H1 (cell line): ENCODE measurements around the gene ZNF771.

Experiments
- BACH1 ChIP-seq: IDR thresholded peaks from 2 replicates; pipeline ENCODE4 v1.6.1; 2012; ENCODE audit warnings: low read length, improper control_type of control experiment
- CEBPB ChIP-seq: IDR thresholded peaks from 2 replicates; pipeline ENCODE4 v1.6.1; 2012; ENCODE audit warnings: low read depth, low read length
- EZH2 ChIP-seq: fragments of 200-600 bp; sonication (generic); IDR thresholded peaks from 2 replicates; pipeline ENCODE4 v1.7.1; 2012; ENCODE audit warnings: low read depth, mild to moderate bottlenecking, moderate library complexity, low read length, inconsistent platforms; ENCODE audit not compliant: severe bottlenecking
- JUN ChIP-seq: IDR thresholded peaks from 2 replicates; pipeline ENCODE4 v1.6.1; 2011; ENCODE audit warnings: low read depth, mild to moderate bottlenecking, improper control_type of control experiment, low read length
- TF ChIP-seq, protein P1 (sequence below): IDR thresholded peaks from 2 replicates; pipeline ENCODE4 v1.6.1; 2012; ENCODE audit warnings: low read length, inconsistent platforms
- TF ChIP-seq, protein P2 (sequence below), 3 experiments: IDR thresholded peaks; 1 replicate in 2 of 3; 2 replicates in 1 of 3; pipeline versions ENCODE4 v1.5.1 to v1.6.1; 2011; ENCODE audit warnings: low read length in 3 of 3, mild to moderate bottlenecking in 3 of 3, inconsistent platforms in 2 of 3, low read depth in 1 of 3, moderate library complexity in 1 of 3; ENCODE audit not compliant: insufficient read depth in 1 of 3; ENCODE audit errors: control extremely low read depth in 1 of 3
- TF ChIP-seq, protein P3 (sequence below): IDR thresholded peaks from 2 replicates; pipeline ENCODE4 v1.6.1; 2012; ENCODE audit warnings: inconsistent platforms

DNA sequence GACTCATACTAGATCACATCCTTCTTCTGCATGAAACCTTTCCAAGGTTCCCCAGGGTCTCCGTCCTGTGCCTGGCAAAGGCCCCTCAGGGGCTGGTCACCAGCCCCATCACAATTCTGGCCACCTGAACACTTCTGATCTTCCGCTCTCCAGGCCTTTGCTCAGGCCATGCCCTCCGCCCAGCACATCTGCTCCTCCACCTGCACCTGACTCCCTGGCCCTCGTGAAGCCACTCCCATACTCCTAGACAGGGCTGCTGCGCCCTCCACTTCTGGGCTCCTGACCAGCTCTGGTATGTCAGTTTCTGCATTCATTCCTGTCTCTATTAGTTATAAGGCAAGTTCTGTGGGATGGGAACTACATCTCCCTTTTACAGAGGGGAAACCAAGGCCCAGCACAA, 34.7 kb upstream of the ZNF771 start:
- TF ChIP-seq CEBPB (no peak), JUN (no peak), BACH1 (no peak), EZH2 (no peak)
- TF ChIP-seq, protein P1, sequence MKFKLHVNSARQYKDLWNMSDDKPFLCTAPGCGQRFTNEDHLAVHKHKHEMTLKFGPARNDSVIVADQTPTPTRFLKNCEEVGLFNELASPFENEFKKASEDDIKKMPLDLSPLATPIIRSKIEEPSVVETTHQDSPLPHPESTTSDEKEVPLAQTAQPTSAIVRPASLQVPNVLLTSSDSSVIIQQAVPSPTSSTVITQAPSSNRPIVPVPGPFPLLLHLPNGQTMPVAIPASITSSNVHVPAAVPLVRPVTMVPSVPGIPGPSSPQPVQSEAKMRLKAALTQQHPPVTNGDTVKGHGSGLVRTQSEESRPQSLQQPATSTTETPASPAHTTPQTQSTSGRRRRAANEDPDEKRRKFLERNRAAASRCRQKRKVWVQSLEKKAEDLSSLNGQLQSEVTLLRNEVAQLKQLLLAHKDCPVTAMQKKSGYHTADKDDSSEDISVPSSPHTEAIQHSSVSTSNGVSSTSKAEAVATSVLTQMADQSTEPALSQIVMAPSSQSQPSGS: no peak
- TF ChIP-seq, protein P2, sequence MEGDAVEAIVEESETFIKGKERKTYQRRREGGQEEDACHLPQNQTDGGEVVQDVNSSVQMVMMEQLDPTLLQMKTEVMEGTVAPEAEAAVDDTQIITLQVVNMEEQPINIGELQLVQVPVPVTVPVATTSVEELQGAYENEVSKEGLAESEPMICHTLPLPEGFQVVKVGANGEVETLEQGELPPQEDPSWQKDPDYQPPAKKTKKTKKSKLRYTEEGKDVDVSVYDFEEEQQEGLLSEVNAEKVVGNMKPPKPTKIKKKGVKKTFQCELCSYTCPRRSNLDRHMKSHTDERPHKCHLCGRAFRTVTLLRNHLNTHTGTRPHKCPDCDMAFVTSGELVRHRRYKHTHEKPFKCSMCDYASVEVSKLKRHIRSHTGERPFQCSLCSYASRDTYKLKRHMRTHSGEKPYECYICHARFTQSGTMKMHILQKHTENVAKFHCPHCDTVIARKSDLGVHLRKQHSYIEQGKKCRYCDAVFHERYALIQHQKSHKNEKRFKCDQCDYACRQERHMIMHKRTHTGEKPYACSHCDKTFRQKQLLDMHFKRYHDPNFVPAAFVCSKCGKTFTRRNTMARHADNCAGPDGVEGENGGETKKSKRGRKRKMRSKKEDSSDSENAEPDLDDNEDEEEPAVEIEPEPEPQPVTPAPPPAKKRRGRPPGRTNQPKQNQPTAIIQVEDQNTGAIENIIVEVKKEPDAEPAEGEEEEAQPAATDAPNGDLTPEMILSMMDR (IDR thresholded peaks at IDR 0.05; ENCODE audit: control extremely low read depth in 1 of 3, insufficient read depth in 1 of 3, low read depth in 1 of 3, low read length in 3 of 3): no peak
- TF ChIP-seq, protein P3, sequence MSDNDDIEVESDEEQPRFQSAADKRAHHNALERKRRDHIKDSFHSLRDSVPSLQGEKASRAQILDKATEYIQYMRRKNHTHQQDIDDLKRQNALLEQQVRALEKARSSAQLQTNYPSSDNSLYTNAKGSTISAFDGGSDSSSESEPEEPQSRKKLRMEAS: no peak
